HL-60 (cell line): ENCODE measurements around the gene FILIP1L.
A peak's percentile ranks its signal among the peaks of the same experiment; 100 is the strongest.

ENCODE experiments used
- DNase-seq, 2 experiments: peaks; one replicate each; pipeline ENCODE4 v3.0.0-alpha.2; 2010 to 2020; ENCODE audit warnings: low read depth in 1 of 2, low spot score in 1 of 2
- H3K27ac ChIP-seq: fragments of 250-450 bp; sonication (Bioruptor Pico); replicated peaks from 2 replicates; pipeline ENCODE4 v1.5.1; 2020; ENCODE audit warnings: mild to moderate bottlenecking, moderate library complexity
- H3K27me3 ChIP-seq: fragments of 250-450 bp; sonication (Bioruptor Pico); 2 replicates; pipeline ENCODE4 v1.5.1; 2021; ENCODE audit warnings: mild to moderate bottlenecking, moderate library complexity; ENCODE audit not compliant: insufficient read depth, poor library complexity, severe bottlenecking
- H3K4me3 ChIP-seq: replicated peaks from 2 replicates; pipeline ENCODE4 v1.5.1; 2011; ENCODE audit warnings: mild to moderate bottlenecking, control low read depth, low read length; ENCODE audit not compliant: insufficient read depth
- CTCF ChIP-seq: IDR thresholded peaks from one replicate; pipeline ENCODE4 v1.5.1; 2011; ENCODE audit warnings: low read length, control low read depth, inconsistent platforms; ENCODE audit not compliant: insufficient read depth
- GABPA ChIP-seq: IDR thresholded peaks from 2 replicates; pipeline ENCODE4 v1.6.1; 2012; ENCODE audit warnings: low read depth
- POLR2AphosphoS5 ChIP-seq: IDR thresholded peaks from 2 replicates; pipeline ENCODE4 v1.6.1; 2012; ENCODE audit warnings: low read depth
- REST ChIP-seq: IDR thresholded peaks from 2 replicates; pipeline ENCODE4 v1.6.1; 2012; ENCODE audit warnings: low read depth; ENCODE audit not compliant: insufficient replicate concordance
- SPI1 ChIP-seq: IDR thresholded peaks from 2 replicates; pipeline ENCODE4 v1.6.1; 2012; ENCODE audit warnings: low read depth, mild to moderate bottlenecking, borderline replicate concordance

The FILIP1L gene

GRCh38 chr3:100104442-100104798, 9.9 kb downstream of the FILIP1L start:
- TF ChIP-seq GABPA, result no peak
- no peak for TF ChIP-seq REST
- TF ChIP-seq POLR2AphosphoS5, result no peak
- TF ChIP-seq SPI1, result no peak
- no peak for TF ChIP-seq CTCF
- Histone ChIP-seq H3K27ac (peak overlapping the region; percentile 74; the same call in 1 of the 2 replicates), H3K27me3 (no peaks in the 10 kb centered on the region), H3K4me3 (no peak overlapping the region)
- DNase-seq, result no peak

- H3K27ac ChIP-seq, result 0 out of 2 replicates have a peak overlapping the region, but pooled peaks have one; percentile 74
- no peak for DNase-seq
- H3K27me3 ChIP-seq, result no peaks in the 10 kb centered on the region
- TF ChIP-seq CTCF, result no peak
- no peak for TF ChIP-seq GABPA
- no peak for TF ChIP-seq SPI1
- no peak for TF ChIP-seq POLR2AphosphoS5
- TF ChIP-seq REST, result no peak
- no peak overlapping the region for H3K4me3 ChIP-seq
These were observed 10.5 kb downstream of the FILIP1L start for GRCh38 chr3:100103558-100104441.

GRCh38 chr3:100102757-100103156, 11.5 kb downstream of the FILIP1L start:
- Histone ChIP-seq H3K4me3 (no peak overlapping the region), H3K27me3 (no peaks in the 10 kb centered on the region), H3K27ac (no peak overlapping the region)
- no peak for TF ChIP-seq GABPA
- TF ChIP-seq REST, result no peak
- TF ChIP-seq POLR2AphosphoS5, result no peak
- no peak for DNase-seq
